ENCODE data around the gene SYPL1.

Gene SYPL1

DNA sequence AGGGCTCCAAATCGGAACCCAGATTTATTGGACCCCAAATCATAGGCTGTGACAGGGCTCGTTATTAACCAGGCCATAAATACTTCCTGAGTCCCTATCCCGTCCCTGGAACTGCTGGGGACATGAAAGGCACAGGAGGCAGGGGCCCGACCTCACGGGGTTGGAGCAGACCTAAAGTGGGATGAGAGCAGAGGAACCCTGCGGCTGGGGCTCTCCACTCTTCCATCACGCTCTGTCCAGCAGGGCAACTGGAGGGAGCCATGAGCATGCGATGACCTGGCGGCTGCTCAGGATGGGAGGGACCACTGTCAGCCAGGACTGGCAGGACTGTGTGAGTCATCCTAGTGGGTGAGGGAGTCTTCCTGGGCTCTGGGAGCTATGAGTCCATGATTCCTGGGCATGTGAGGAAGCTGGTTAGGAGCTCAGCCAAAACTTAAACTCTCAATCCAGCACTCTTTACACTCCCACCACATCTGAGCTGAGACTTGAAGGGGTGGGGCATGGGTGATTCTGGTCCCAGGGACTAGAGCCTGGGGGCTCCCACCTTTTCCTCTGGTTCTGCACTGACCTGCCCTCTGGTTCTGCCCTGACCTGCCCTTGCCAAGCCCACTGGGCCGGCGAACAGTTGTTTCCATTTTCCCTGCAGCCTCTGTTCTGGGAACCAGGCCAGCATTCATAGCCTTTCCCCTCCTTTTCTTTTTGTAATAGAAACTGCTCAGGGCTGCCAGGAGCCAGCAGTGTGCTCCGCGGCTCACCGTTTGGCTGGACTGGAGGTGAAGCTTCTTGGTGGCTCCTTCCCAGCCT, 47.1 kb downstream of the SYPL1 start:
- DNase-seq, result peak; percentile 96

DNA sequence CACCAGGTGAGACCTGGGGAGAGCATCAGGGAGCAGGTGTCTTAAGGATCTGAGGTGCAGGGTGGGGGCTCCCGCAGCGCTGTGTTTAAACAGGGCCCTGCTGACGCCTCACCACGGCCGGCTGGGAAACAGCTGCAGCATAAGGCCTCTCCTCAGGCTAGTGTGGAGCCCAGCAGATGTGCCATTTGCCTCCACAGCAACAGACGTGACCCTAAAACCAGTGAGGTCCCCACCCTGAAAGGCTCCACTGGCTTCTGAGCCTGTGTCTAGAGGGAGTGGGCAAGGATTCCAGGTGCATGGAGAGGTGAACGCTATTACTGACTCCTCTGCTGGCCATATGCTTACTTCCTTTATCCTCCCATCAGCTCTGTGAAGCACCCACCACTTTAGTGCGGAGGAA, 47.8 kb downstream of the SYPL1 start:
- DNase-seq, result no peak

- DNase-seq, result no peak
Observed at GRCh38 chr7:106063692-106064091, 48.4 kb downstream of the SYPL1 start.

DNA sequence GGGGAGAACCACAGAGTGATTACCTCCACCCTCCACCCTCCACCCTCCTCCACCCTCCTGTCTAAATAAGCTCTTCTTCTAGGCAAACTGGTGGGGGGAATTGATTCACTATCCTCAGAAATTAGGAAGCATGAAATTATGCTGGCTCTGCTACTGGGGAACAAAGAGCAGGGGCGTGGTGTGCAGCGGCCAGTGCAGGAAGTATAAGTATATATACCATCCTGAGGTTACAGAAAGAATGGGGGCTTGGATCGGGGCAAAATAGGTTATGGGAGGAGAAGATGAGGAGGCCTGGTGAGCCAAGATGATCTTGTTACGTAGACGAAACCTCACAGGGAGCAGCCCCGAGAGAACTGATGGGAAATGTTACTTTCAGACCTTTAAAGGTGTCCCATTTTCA, 49.1 kb downstream of the SYPL1 start:
- DNase-seq, result no peak

GRCh38 chr7:106062521-106062931, 49.6 kb downstream of the SYPL1 start:
- no peak for DNase-seq

DNA sequence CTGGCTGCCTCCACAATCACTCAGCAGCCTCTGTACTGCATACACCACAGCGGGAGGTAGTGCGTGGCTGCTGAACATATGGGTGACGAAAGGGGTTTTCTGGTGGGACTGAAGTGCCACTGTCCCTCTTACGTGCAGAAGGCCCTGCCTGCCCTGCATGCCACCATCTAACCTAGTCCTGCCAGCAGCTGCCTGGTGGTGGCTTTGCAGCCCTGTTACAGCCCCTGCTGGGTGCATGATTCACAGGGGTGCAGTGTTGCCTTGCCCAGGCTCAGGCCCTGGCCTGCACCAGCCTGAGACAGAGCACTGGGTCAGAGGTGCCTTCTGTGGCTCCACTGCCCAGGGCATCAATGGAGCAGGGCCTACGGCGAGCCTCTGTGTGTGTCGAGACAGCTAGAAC, 50.1 kb downstream of the SYPL1 start:
- no peak for DNase-seq

DNA sequence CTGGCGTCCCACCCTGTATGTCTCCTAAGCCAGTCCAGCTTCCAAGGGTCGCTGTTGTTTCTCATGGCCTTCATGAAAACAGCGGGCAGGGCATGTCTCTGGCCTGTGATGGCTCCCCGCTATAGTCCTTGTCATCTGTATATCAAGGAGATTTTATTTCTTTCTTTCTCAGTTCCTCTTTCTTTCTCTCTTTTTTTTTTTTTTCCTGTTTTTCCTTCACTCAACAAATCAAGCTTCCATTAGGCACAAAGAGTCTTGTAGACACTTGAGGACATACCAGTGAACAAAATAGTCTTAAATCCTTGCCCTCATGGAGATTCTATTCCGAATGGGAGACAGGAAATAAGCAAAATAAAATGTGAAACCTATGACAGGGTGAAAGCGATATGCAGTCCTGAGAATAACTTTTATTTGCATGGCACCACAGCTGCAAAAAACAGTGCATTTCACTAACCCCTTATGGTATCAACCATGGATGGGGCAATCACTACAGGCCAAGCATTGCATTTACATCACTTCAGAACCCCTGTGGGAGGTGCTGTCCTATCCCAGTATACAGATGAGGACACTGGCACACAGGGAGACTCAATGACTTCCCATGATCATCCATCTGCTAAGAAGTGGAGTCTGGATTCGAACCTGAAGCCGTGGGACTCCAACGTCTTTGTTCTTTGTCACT, 50.7 kb downstream of the SYPL1 start:
- DNase-seq, result no peak

GRCh38 chr7:106060394-106060920, 51.7 kb downstream of the SYPL1 start:
- no peak for DNase-seq

DNA sequence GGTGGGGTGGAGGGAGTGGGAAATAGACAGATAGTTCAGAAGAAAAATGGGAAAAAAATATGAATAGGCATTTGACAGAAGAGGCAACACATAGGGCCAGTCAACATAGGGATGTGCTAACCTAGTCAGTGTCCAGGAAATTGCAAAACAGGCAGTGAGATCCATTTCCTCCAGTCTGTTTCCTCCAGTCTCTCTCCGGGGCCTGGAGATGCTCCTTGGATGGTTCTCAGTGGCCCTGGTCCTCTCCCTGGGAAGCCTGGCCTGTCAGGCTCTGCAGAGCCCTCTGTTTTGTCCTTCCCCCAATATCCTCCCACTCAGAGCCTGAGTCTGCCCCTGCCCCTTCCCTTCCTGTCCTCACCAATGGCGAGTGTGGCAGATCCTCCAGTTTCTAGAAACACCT, 52.6 kb downstream of the SYPL1 start:
- DNase-seq, result no peak

DNA sequence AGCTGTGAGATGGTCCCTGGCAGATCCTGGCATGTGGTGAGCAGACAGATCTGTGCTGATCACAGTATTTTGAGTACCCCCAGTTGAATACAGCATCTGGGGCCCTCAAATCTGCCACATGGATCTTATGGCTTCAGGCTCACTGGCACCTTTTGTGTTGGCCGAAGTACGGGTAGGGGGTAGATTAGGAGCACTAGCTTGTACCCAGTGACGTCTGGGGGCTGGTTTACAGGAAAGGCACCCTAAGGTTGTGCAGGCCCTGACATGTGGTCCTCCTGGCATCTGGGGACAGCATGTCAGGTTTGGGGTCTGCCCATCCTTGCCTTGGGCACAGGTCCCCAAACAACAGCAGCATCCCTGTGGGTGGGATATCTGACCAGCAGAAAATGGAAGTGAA, 53.2 kb downstream of the SYPL1 start:
- DNase-seq, result no peak

- no peak for DNase-seq
Observed at GRCh38 chr7:106057962-106058927, 53.9 kb downstream of the SYPL1 start.

- no peak for DNase-seq
Observed at GRCh38 chr7:106057204-106057961, 54.7 kb downstream of the SYPL1 start.

DNA sequence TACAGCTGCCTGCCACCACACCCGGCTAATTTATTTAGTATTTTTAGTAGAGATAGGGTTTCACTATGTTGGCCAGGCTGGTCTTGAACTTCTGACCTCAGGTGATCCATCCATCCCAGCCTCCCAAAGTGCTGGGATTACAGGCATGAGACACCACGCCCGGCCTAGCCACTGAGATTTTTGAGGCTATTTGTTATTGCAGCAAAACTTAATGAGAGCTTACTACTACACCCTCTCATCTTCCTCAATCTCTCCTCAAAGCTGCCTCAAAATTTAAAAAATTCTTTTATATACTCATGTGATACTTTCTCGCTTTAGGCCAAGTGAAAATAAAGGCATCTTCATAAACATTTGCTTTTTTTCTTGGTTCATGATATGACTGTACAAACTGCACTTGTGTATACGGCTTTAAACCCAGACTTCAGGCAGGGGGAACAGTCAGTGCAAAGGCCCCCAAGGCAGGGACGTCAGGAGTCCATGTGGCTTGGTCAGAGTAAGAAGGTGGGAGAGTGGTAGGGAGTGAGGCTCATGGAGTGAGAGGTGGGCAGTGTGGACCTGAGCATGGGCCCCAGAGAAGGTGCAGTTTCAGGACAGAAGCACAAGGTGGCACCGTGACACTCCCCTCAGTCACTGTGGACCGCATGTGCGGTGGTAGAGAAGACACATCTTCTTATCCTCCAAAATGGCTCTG, 55.5 kb downstream of the SYPL1 start:
- peak; percentile 54 for DNase-seq

DNA sequence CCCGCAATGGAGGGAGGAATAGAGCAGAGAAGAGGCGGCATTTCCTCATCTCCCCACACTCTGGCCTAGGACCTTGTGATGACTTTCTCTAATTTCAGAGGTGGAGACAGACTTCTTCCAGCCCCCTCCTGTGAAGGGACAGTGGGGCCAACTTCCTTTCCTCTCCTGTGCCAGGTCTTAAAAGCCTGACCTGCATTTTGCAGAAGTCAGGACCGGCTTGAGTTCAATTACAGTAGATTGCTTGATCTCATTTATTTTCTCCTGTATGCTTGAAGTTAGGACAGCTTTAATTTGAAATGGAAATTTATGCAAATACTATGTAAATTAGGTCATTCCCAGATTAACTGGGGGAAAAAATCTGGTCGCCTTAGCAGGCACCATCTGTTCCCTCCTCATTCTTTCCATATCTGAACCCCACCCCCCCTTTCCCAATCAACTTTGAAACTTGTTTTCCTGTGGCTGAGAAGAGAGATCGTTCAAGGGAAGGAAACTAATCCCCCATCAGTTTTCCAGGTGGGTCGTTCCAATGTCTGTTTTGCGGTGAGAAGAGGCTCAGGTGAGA, 57.1 kb downstream of the SYPL1 start:
- no peak for DNase-seq

GRCh38 chr7:106054156-106054910, 57.8 kb downstream of the SYPL1 start:
- no peak for DNase-seq

- no peak for DNase-seq
Observed at GRCh38 chr7:106053109-106053508, 59.0 kb downstream of the SYPL1 start.

GRCh38 chr7:106052681-106053080, 59.4 kb downstream of the SYPL1 start:
- DNase-seq, result no peak

- DNase-seq, result peak; percentile 70
Observed at GRCh38 chr7:106050746-106051117, 61.4 kb downstream of the SYPL1 start.

DNA sequence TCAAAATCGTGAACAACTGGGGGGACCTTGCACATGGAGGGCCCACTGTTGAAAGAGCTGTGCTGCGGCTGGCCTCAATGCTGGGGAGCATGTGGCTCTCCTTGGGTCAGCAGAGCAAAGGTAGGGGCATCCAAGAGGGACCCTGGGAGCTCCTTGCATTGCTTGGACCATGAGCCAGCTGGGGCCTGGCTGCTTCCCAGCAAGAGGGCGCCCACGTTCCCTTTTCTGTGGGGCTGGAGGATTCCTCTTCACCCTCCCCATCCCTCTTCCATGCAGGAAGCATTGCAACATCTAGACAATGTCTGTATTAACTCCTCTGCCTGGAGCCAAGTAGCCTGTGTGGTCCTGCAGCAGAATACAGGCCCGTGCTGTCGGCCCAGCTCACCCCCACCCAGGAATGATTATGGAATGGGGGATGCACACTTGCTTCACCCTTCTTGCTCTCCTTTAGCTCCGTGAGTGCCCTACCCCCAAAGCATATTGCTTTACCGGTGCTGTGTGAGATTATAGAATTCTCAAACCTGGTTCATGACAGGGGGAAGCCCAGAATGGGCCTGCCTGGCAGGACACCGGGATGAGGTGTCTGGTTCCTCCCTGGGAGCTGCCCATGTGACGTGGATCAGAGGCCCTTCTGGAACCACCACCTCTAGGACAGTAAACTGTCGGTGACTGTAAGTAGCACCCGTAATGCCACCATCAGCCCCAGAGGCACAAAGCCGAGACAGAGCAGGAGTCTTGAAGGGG, 61.9 kb downstream of the SYPL1 start:
- no peak for DNase-seq

All from kidney glomerular epithelial cell (primary cell).